GM23248 (cell line): ENCODE measurements around the gene MLYCD. TPM values are rescaled to one million over a fixed set of nuclear protein-coding genes. Genes with fewer than 3 reads are reported as not detected.

Source experiments
- DNase-seq: peaks from one replicate; pipeline ENCODE4 v3.0.0-alpha.2; 2015
- H2AFZ ChIP-seq: fragments of 200-600 bp; sonication (generic); 2 replicates; pipeline ENCODE4 v1.6.1; 2016; ENCODE audit warnings: antibody characterized with exemption
- H3F3A ChIP-seq: fragments of 200-600 bp; sonication (generic); 2 replicates; pipeline ENCODE4 v1.6.1; 2016; ENCODE audit warnings: mild to moderate bottlenecking, antibody characterized with exemption, mixed run types; ENCODE audit not compliant: insufficient read depth
- H3K27ac ChIP-seq: fragments of 200-600 bp; sonication (generic); 2 replicates; pipeline ENCODE4 v1.5.1; 2016; ENCODE audit warnings: mild to moderate bottlenecking
- H3K27me3 ChIP-seq: fragments of 200-600 bp; sonication (generic); replicated peaks from 2 replicates; pipeline ENCODE4 v1.6.1; 2016; ENCODE audit warnings: mild to moderate bottlenecking; ENCODE audit not compliant: insufficient read depth
- H3K36me3 ChIP-seq: fragments of 200-600 bp; sonication (generic); 2 replicates; pipeline ENCODE4 v1.6.1; 2016; ENCODE audit warnings: low read depth, mild to moderate bottlenecking
- H3K4me1 ChIP-seq: fragments of 200-600 bp; sonication (generic); 2 replicates; pipeline ENCODE4 v1.6.1; 2016; ENCODE audit warnings: mild to moderate bottlenecking; ENCODE audit not compliant: insufficient read depth
- H3K4me2 ChIP-seq: fragments of 200-600 bp; sonication (generic); one replicate; pipeline ENCODE4 v1.6.1; 2016; ENCODE audit warnings: mild to moderate bottlenecking; ENCODE audit not compliant: unreplicated experiment
- H3K4me3 ChIP-seq: fragments of 200-600 bp; sonication (generic); 2 replicates; pipeline ENCODE4 v1.5.1; 2016; ENCODE audit warnings: mild to moderate bottlenecking
- H3K79me2 ChIP-seq: fragments of 200-600 bp; sonication (generic); 2 replicates; pipeline ENCODE4 v1.6.1; 2016; ENCODE audit warnings: mild to moderate bottlenecking; ENCODE audit not compliant: insufficient read depth
- H3K9ac ChIP-seq: fragments of 200-600 bp; sonication (generic); 2 replicates; pipeline ENCODE4 v1.6.1; 2016; ENCODE audit warnings: mild to moderate bottlenecking
- H3K9me2 ChIP-seq: fragments of 200-600 bp; sonication (generic); 2 replicates; pipeline ENCODE4 v1.6.1; 2016; ENCODE audit warnings: mixed run types, mild to moderate bottlenecking, moderate library complexity; ENCODE audit not compliant: insufficient read depth
- H3K9me3 ChIP-seq: fragments of 200-600 bp; sonication (generic); one replicate; pipeline ENCODE4 v1.6.1; 2017; ENCODE audit warnings: low read depth
- H4K20me1 ChIP-seq: fragments of 200-600 bp; sonication (generic); 2 replicates; pipeline ENCODE4 v1.6.0; 2016; ENCODE audit not compliant: insufficient read depth
- EZH2 ChIP-seq: fragments of 200-600 bp; sonication (generic); IDR thresholded peaks from 2 replicates; pipeline ENCODE4 v1.6.1; 2018; ENCODE audit warnings: antibody characterized with exemption, mild to moderate bottlenecking; ENCODE audit not compliant: insufficient read depth, poor library complexity, severe bottlenecking
- EZH2phosphoT487 ChIP-seq: fragments of 200-600 bp; sonication (generic); IDR thresholded peaks from 2 replicates; pipeline ENCODE4 v1.6.1; 2018; ENCODE audit warnings: antibody characterized with exemption, moderate library complexity, mild to moderate bottlenecking, low read depth; ENCODE audit not compliant: insufficient read depth
- WGBS, 2 experiments: methylation state at CpG; one replicate each; pipeline ENCODE4 v1.1.6; 2015 to 2017; ENCODE audit warnings: low lambda C conversion rate in 2 of 2, low coverage in 1 of 2; ENCODE audit errors: missing lambda C conversion rate in 2 of 2; 5-methylcytosine and 5-hydroxymethylcytosine counted together
- in situ Hi-C: fragments of 300-500 bp; cut with MboI; formaldehyde crosslinking; loops from 2 replicates; pipeline ENCODE4 v1.15.0; 2020
- polyA plus RNA-seq: library from polyadenylated mRNA; unstranded; fragments of >200 nt; fragmentation: Nextera tagmentation; extraction: Ambion mirVana; gene quantifications from 2 replicates; pipeline ENCODE4 v1.2.1, GENCODE V29; 2016
- total RNA-seq: library from RNA; depleted of rRNA; stranded (reverse); fragments of >200 nt; shearing (Covaris generic); gene quantifications from 2 replicates; pipeline ENCODE4 v1.2.3, GENCODE V29; 2014

Gene MLYCD
- total and polyA plus RNA-seq, 2 experiments from 2014 or later: 1.4 to 2.2 TPM

DNA sequence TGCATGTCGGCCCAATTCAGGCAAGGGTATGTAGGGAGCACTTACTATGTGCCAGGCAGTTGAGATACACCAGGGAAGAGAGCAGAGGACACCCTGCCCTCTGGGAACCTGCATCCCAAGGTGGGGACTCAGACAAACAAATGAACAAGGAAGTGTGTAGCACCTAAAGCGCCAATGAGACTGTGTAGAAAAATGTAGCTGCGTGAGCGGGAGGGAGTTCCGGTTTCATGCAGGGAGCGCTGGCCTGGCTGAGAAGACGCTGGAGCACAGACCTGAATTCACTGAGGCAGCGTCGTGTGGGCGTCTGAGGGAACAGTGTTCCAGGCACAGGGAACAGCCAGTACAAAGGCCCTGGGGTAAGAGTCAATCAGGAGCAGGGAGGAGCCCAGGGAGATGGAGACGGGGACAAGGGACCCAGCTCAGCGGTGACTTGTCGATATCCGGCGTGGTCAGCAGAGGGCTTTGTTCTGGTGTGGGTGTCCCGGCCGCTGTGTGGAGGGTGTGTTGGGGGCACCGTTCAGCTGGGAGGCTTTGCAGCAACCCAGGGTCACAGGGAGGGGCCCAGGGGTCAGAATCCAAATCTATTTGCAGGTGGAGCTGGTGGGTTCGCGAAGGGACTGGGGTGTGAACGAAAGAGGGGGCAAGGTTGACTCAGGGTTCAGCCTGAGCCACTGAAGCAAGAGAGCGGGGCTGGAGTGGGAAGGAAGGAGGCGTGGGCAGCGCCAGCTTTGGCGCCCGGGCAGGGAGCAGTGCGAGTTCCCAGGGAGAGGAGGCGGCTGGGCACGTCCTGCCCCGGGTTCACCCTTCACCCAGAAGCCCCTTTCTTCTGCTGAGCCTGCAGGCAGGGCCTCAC lies 36.3 kb downstream of the MLYCD start:
- Histone ChIP-seq H3K27ac (no peak overlapping the region), H3K9ac (no peak overlapping the region), H3K36me3 (no peaks in the 10 kb centered on the region), H3K9me2 (no peaks in the 10 kb centered on the region), H3K79me2 (no peaks in the 10 kb centered on the region), H3F3A (no peaks in the 10 kb centered on the region), H3K27me3 (no peaks in the 10 kb centered on the region), H3K4me3 (no peak overlapping the region), H4K20me1 (no peaks in the 10 kb centered on the region), H2AFZ (no peak overlapping the region), H3K4me2 (no peak overlapping the region), H3K4me1 (peaks cover 10% of the 10 kb centered on the region; the same call in 1 of the 2 replicates), H3K9me3 (no peaks in the 10 kb centered on the region)
- no peak for DNase-seq
- TF ChIP-seq EZH2 (no peak), EZH2phosphoT487 (no peak)
- in situ Hi-C loops: no loop called here
- WGBS, 2 experiments: 89% methylated on average over 27 to 30 of the region's 30 CpGs

DNA sequence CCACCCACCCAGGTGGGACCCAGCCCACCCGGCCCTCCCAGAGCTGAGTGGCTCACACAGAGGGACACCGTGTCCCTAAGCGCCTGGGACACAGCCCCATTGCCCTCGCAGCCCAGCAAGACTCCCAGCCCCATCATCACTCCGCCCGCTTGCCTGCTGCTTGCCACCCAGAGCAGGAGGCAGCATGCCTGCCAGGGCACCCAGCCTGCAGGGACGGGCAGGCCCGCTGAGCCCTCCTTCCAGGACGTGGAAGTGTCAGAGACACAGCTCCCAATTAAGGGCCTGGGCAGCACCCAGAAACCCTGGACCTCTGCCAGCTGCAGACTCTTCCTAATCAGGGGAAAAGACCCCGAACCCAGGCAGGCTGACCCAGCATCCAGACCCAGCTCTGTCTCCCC lies 36.9 kb downstream of the MLYCD start:
- H3K9ac ChIP-seq: no peak overlapping the region
- DNase-seq: no peak
- in situ Hi-C loops: no loop called here
- no peaks in the 10 kb centered on the region for H3K27me3 ChIP-seq
- H3K79me2 ChIP-seq: no peaks in the 10 kb centered on the region
- H3F3A ChIP-seq: no peaks in the 10 kb centered on the region
- no peak overlapping the region for H3K4me3 ChIP-seq
- no peaks in the 10 kb centered on the region for H3K9me2 ChIP-seq
- no peaks in the 10 kb centered on the region for H4K20me1 ChIP-seq
- H3K4me2 ChIP-seq: no peak overlapping the region
- peaks cover 10% of the 10 kb centered on the region; the same call in 1 of the 2 replicates for H3K4me1 ChIP-seq
- H2AFZ ChIP-seq: no peak overlapping the region
- no peak overlapping the region for H3K27ac ChIP-seq
- H3K36me3 ChIP-seq: no peaks in the 10 kb centered on the region
- TF ChIP-seq EZH2: no peak
- TF ChIP-seq EZH2phosphoT487: no peak
- H3K9me3 ChIP-seq: no peaks in the 10 kb centered on the region
- 52 to 62% methylated on average over 9 to 10 of the region's 10 CpGs for WGBS, 2 experiments

DNA sequence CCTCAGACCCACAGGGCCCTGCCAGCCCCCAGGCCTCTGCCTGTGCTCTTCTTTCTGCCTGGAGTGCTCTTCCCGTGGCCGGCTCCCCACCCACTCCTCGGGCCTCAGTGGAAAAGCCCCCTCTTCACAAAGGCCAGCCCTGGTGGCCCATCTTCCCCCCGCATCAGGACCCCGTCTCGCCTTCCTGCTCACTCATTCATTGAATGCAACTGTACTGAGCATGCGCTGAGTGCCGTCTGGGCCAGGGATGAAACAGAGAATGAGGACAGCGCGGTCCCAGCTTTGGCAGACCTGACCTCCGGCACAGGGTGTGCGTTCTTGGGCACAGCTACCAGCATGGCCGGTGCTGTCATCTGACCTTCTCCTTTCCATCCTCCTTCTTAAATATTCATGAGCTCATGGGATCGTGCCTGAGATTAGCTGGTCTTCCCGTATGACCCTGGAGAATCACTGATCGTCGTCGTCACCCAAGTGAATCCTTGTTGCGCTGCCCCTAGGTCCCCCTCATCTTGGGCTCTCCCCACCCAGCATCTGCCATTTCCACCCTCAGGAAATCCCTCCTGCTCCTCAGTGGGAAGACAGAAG lies 37.8 kb downstream of the MLYCD start:
- TF ChIP-seq EZH2phosphoT487 (no peak), EZH2 (no peak)
- H3K9me3 ChIP-seq: no peaks in the 10 kb centered on the region
- H2AFZ ChIP-seq: no peak overlapping the region
- H3K4me1 ChIP-seq: peaks cover 10% of the 10 kb centered on the region; the same call in 1 of the 2 replicates
- no peaks in the 10 kb centered on the region for H3F3A ChIP-seq
- no peak overlapping the region for H3K9ac ChIP-seq
- no peaks in the 10 kb centered on the region for H3K79me2 ChIP-seq
- no peaks in the 10 kb centered on the region for H3K9me2 ChIP-seq
- in situ Hi-C loops: no loop called here
- no peaks in the 10 kb centered on the region for H3K27me3 ChIP-seq
- H3K4me2 ChIP-seq: no peak overlapping the region
- H3K36me3 ChIP-seq: no peaks in the 10 kb centered on the region
- 81 to 84% methylated on average over 19 of the region's 19 CpGs for WGBS, 2 experiments
- H3K27ac ChIP-seq: no peak overlapping the region
- DNase-seq: no peak
- no peaks in the 10 kb centered on the region for H4K20me1 ChIP-seq
- no peak overlapping the region for H3K4me3 ChIP-seq

DNA sequence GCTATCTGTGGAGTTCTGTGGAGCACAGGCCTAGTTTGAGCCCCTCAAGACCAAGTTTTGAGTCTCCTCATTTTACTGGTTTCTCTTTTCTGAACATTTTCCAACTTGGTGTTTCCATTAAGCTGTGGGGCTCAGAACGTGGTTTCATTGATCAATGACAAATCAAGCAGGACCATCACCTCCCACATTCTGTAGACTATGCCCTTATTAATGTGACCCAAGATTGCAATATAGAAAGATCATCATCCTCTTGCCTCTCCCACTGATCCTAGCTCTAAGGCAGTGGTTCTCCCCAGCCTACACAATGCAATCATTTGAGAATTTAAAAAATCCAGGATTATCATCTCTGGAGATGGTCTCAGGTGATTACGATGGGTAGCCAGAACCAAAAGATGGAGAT lies 38.4 kb downstream of the MLYCD start:
- WGBS, 2 experiments: 80 to 96% methylated on average over 2 of the region's 2 CpGs
- DNase-seq: no peak
- no peaks in the 10 kb centered on the region for H3K9me3 ChIP-seq
- no peak overlapping the region for H2AFZ ChIP-seq
- H3K79me2 ChIP-seq: no peaks in the 10 kb centered on the region
- H3K9me2 ChIP-seq: no peaks in the 10 kb centered on the region
- H3K4me2 ChIP-seq: no peak overlapping the region
- in situ Hi-C loops: no loop called here
- peaks cover 10% of the 10 kb centered on the region; the same call in 1 of the 2 replicates for H3K4me1 ChIP-seq
- H4K20me1 ChIP-seq: no peaks in the 10 kb centered on the region
- no peaks in the 10 kb centered on the region for H3K36me3 ChIP-seq
- H3K9ac ChIP-seq: no peak overlapping the region
- no peak for TF ChIP-seq EZH2phosphoT487
- TF ChIP-seq EZH2: no peak
- H3K4me3 ChIP-seq: no peak overlapping the region
- no peak overlapping the region for H3K27ac ChIP-seq
- no peaks in the 10 kb centered on the region for H3F3A ChIP-seq
- H3K27me3 ChIP-seq: no peaks in the 10 kb centered on the region
